Measurements from ENCODE around the gene SLC10A7. TPM values are rescaled to one million over a fixed set of nuclear protein-coding genes. Genes with fewer than 3 reads are reported as not detected.

SLC10A7 gene
- total and polyA plus RNA-seq, 2 donors (not counting 1 experiment from before 2014, with no cell fraction given) = 7.4 to 12.6 TPM

GRCh38 chr4:146294776-146295175 lies 227.0 kb downstream of the SLC10A7 start:
- Histone ChIP-seq H2AFZ (ENCODE audit: low read length) (no peak overlapping the region), H3K27ac (ENCODE audit: insufficient read depth, low read length) (no peak overlapping the region), H3K9ac (ENCODE audit: insufficient read depth, low read length) (no peak overlapping the region), H3K4me2 (ENCODE audit: extremely low read depth, insufficient read depth, low read length) (no peak overlapping the region), H3K36me3 (ENCODE audit: control insufficient read depth, insufficient read depth, low read length) (no peaks in the 10 kb centered on the region), H3K4me1 (ENCODE audit: control insufficient read depth, extremely low read depth, insufficient read depth, low read length) (no peaks in the 10 kb centered on the region), H4K20me1 (ENCODE audit: control insufficient read depth, extremely low read depth, insufficient read depth, low read length) (no peaks in the 10 kb centered on the region), H3K27me3 (ENCODE audit: control insufficient read depth, insufficient read depth, low read length) (no peaks in the 10 kb centered on the region), H3K9me3 (ENCODE audit: control insufficient read depth, insufficient read depth, low read depth, low read length) (no peaks in the 10 kb centered on the region), H3K79me2 (ENCODE audit: control insufficient read depth, insufficient read depth, low read length) (no peaks in the 10 kb centered on the region), H3K4me3 (replicated peaks in 1 of 4; ENCODE audit: control extremely low read depth in 1 of 4, insufficient read depth in 1 of 4, low read depth in 3 of 4, low read length in 4 of 4) (no peak overlapping the region)
- no peak for TF ChIP-seq CTCF (conservative IDR thresholded peaks at IDR 0.05 in 1 of 2, IDR thresholded peaks at IDR 0.05 in 1 of 2; ENCODE audit: low read depth in 1 of 2, low read length in 2 of 2)
- no peak for TF ChIP-seq EZH2 (IDR thresholded peaks at IDR 0.05; ENCODE audit: low read length, missing control alignments)
- no peak for DNase-seq (ENCODE audit: low read depth in 2 of 2)

GRCh38 chr4:146292508-146292907 lies 229.2 kb downstream of the SLC10A7 start:
- H3K4me3 ChIP-seq (replicated peaks in 1 of 4; ENCODE audit: control extremely low read depth in 1 of 4, insufficient read depth in 1 of 4, low read depth in 3 of 4, low read length in 4 of 4) = no peak overlapping the region
- H3K4me2 ChIP-seq (ENCODE audit: extremely low read depth, insufficient read depth, low read length) = no peak overlapping the region
- no peaks in the 10 kb centered on the region for H3K9me3 ChIP-seq (ENCODE audit: control insufficient read depth, insufficient read depth, low read depth, low read length)
- no peaks in the 10 kb centered on the region for H4K20me1 ChIP-seq (ENCODE audit: control insufficient read depth, extremely low read depth, insufficient read depth, low read length)
- H3K79me2 ChIP-seq (ENCODE audit: control insufficient read depth, insufficient read depth, low read length) = no peaks in the 10 kb centered on the region
- no peak for TF ChIP-seq CTCF (conservative IDR thresholded peaks at IDR 0.05 in 1 of 2, IDR thresholded peaks at IDR 0.05 in 1 of 2; ENCODE audit: low read depth in 1 of 2, low read length in 2 of 2)
- TF ChIP-seq EZH2 (IDR thresholded peaks at IDR 0.05; ENCODE audit: low read length, missing control alignments) = no peak
- no peak overlapping the region for H2AFZ ChIP-seq (ENCODE audit: low read length)
- no peak overlapping the region for H3K9ac ChIP-seq (ENCODE audit: insufficient read depth, low read length)
- no peak overlapping the region for H3K27ac ChIP-seq (ENCODE audit: insufficient read depth, low read length)
- no peak for DNase-seq (ENCODE audit: low read depth in 2 of 2)
- no peaks in the 10 kb centered on the region for H3K4me1 ChIP-seq (ENCODE audit: control insufficient read depth, extremely low read depth, insufficient read depth, low read length)
- no peaks in the 10 kb centered on the region for H3K27me3 ChIP-seq (ENCODE audit: control insufficient read depth, insufficient read depth, low read length)
- no peaks in the 10 kb centered on the region for H3K36me3 ChIP-seq (ENCODE audit: control insufficient read depth, insufficient read depth, low read length)

DNA sequence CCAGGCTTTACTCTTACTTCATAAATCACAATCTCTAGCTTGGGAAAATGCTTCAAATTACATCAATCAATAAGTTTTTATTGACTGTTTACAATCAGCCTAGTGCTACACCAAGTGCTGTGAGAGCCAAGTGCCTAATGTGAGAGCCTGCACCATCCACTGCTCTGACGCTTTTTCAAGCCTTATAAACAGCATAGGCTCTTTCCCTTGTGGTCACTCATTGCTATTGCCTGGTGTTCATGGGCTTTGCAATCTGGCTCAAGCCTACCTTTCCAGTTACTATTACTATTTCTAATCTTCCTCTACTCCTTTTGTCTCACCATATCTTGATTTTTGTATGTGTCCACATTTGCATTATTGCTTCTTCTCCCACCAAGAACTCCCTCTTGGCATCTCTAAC lies 230.4 kb downstream of the SLC10A7 start:
- H3K27ac ChIP-seq (ENCODE audit: insufficient read depth, low read length) = no peak overlapping the region
- H3K4me2 ChIP-seq (ENCODE audit: extremely low read depth, insufficient read depth, low read length) = no peak overlapping the region
- no peaks in the 10 kb centered on the region for H3K27me3 ChIP-seq (ENCODE audit: control insufficient read depth, insufficient read depth, low read length)
- H3K36me3 ChIP-seq (ENCODE audit: control insufficient read depth, insufficient read depth, low read length) = no peaks in the 10 kb centered on the region
- no peaks in the 10 kb centered on the region for H3K79me2 ChIP-seq (ENCODE audit: control insufficient read depth, insufficient read depth, low read length)
- H3K9ac ChIP-seq (ENCODE audit: insufficient read depth, low read length) = no peak overlapping the region
- no peak overlapping the region for H3K4me3 ChIP-seq (replicated peaks in 1 of 4; ENCODE audit: control extremely low read depth in 1 of 4, insufficient read depth in 1 of 4, low read depth in 3 of 4, low read length in 4 of 4)
- no peaks in the 10 kb centered on the region for H4K20me1 ChIP-seq (ENCODE audit: control insufficient read depth, extremely low read depth, insufficient read depth, low read length)
- TF ChIP-seq EZH2 (IDR thresholded peaks at IDR 0.05; ENCODE audit: low read length, missing control alignments) (no peak), CTCF (conservative IDR thresholded peaks at IDR 0.05 in 1 of 2, IDR thresholded peaks at IDR 0.05 in 1 of 2; ENCODE audit: low read depth in 1 of 2, low read length in 2 of 2) (no peak)
- H2AFZ ChIP-seq (ENCODE audit: low read length) = no peak overlapping the region
- no peak for DNase-seq (ENCODE audit: low read depth in 2 of 2)
- no peaks in the 10 kb centered on the region for H3K9me3 ChIP-seq (ENCODE audit: control insufficient read depth, insufficient read depth, low read depth, low read length)
- H3K4me1 ChIP-seq (ENCODE audit: control insufficient read depth, extremely low read depth, insufficient read depth, low read length) = no peaks in the 10 kb centered on the region
